ENCODE data around the gene PDE1A.

The PDE1A gene

GRCh38 chr2:182355815-182356214 lies 71.0 kb downstream of the PDE1A start:
- Histone ChIP-seq H3K4me3 (ENCODE audit: low read depth, low read length) (no peak overlapping the region), H3K36me3 (ENCODE audit: control insufficient read depth, insufficient read depth, low read length) (no peaks in the 10 kb centered on the region), H3K9ac (ENCODE audit: low read depth, low read length) (no peak overlapping the region), H3K4me1 (ENCODE audit: control insufficient read depth, insufficient read depth, low read length) (no peaks in the 10 kb centered on the region), H3K27me3 (ENCODE audit: control insufficient read depth, insufficient read depth, low read length) (no peaks in the 10 kb centered on the region), H3K9me3 (ENCODE audit: control insufficient read depth, insufficient read depth, low read length) (no peaks in the 10 kb centered on the region)

- no peak overlapping the region for H3K4me3 ChIP-seq (ENCODE audit: low read depth, low read length)
- no peak overlapping the region for H3K9ac ChIP-seq (ENCODE audit: low read depth, low read length)
- no peaks in the 10 kb centered on the region for H3K9me3 ChIP-seq (ENCODE audit: control insufficient read depth, insufficient read depth, low read length)
- H3K27me3 ChIP-seq (ENCODE audit: control insufficient read depth, insufficient read depth, low read length): no peaks in the 10 kb centered on the region
- no peaks in the 10 kb centered on the region for H3K36me3 ChIP-seq (ENCODE audit: control insufficient read depth, insufficient read depth, low read length)
- H3K4me1 ChIP-seq (ENCODE audit: control insufficient read depth, insufficient read depth, low read length): no peaks in the 10 kb centered on the region
Measured at GRCh38 chr2:182351427-182351826, 75.4 kb downstream of the PDE1A start.

DNA sequence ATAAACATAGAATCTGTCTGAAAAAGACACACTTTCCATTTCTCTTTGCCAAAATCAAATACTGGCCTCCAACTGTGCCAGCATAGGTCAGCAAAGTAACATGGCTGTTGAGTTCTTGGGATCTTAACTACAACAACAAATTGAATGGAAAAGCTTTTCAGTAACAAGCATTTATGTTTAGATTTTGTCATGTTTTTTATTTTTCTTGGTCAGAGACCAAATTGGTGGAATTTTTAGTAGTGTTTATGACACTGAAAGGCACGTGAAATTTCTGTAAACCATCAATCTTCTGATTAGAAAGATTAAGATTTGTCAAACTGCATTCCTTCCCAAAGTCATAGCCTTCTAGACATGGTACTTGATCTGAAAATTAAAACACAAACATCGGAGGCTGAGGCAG lies 77.6 kb downstream of the PDE1A start:
- no peaks in the 10 kb centered on the region for H3K9me3 ChIP-seq (ENCODE audit: control insufficient read depth, insufficient read depth, low read length)
- H3K9ac ChIP-seq (ENCODE audit: low read depth, low read length): no peak overlapping the region
- no peaks in the 10 kb centered on the region for H3K27me3 ChIP-seq (ENCODE audit: control insufficient read depth, insufficient read depth, low read length)

GRCh38 chr2:182345384-182345783 lies 81.5 kb downstream of the PDE1A start:
- Histone ChIP-seq H3K9ac (ENCODE audit: low read depth, low read length) (no peak overlapping the region), H3K36me3 (ENCODE audit: control insufficient read depth, insufficient read depth, low read length) (no peaks in the 10 kb centered on the region), H3K27me3 (ENCODE audit: control insufficient read depth, insufficient read depth, low read length) (no peaks in the 10 kb centered on the region), H3K9me3 (ENCODE audit: control insufficient read depth, insufficient read depth, low read length) (no peaks in the 10 kb centered on the region), H3K4me3 (ENCODE audit: low read depth, low read length) (no peak overlapping the region), H3K4me1 (ENCODE audit: control insufficient read depth, insufficient read depth, low read length) (no peaks in the 10 kb centered on the region)

More for the DNA sequence above, 77.6 kb downstream of the PDE1A start:
- Histone ChIP-seq H3K4me3 (ENCODE audit: low read depth, low read length) (no peak overlapping the region), H3K36me3 (ENCODE audit: control insufficient read depth, insufficient read depth, low read length) (no peaks in the 10 kb centered on the region), H3K4me1 (ENCODE audit: control insufficient read depth, insufficient read depth, low read length) (no peaks in the 10 kb centered on the region)

GRCh38 chr2:182330451-182331305 lies 96.2 kb downstream of the PDE1A start:
- Histone ChIP-seq H3K4me3 (ENCODE audit: low read depth, low read length) (no peak overlapping the region), H3K9ac (ENCODE audit: low read depth, low read length) (no peak overlapping the region), H3K9me3 (ENCODE audit: control insufficient read depth, insufficient read depth, low read length) (no peaks in the 10 kb centered on the region), H3K4me1 (ENCODE audit: control insufficient read depth, insufficient read depth, low read length) (no peaks in the 10 kb centered on the region), H3K36me3 (ENCODE audit: control insufficient read depth, insufficient read depth, low read length) (no peaks in the 10 kb centered on the region), H3K27me3 (ENCODE audit: control insufficient read depth, insufficient read depth, low read length) (no peaks in the 10 kb centered on the region)

DNA sequence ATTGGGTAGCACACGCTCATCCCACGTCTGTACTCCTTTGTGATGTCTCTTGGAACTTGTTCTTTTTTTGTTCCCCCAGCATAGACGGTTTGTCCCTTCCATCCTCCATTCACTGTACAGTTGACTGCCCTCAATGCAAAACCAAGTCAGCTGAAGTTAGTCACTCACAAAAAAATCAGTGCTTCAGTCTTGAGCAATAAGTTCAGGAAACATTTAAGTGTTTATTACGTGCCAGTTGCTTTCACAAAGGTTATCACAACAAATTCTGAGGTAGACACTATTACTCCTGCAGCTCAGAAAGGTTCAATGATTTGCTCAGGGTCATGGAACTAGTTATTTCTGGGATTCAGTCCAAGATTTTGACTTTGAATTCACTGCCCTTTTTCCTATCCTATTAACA lies 102.2 kb downstream of the PDE1A start:
- Histone ChIP-seq H3K36me3 (ENCODE audit: control insufficient read depth, insufficient read depth, low read length) (no peaks in the 10 kb centered on the region), H3K27me3 (ENCODE audit: control insufficient read depth, insufficient read depth, low read length) (no peaks in the 10 kb centered on the region), H3K9ac (ENCODE audit: low read depth, low read length) (no peak overlapping the region), H3K4me1 (ENCODE audit: control insufficient read depth, insufficient read depth, low read length) (no peaks in the 10 kb centered on the region), H3K9me3 (ENCODE audit: control insufficient read depth, insufficient read depth, low read length) (no peaks in the 10 kb centered on the region), H3K4me3 (ENCODE audit: low read depth, low read length) (no peak overlapping the region)

- H3K9me3 ChIP-seq (ENCODE audit: control insufficient read depth, insufficient read depth, low read length): no peaks in the 10 kb centered on the region
- H3K9ac ChIP-seq (ENCODE audit: low read depth, low read length): no peak overlapping the region
- no peaks in the 10 kb centered on the region for H3K27me3 ChIP-seq (ENCODE audit: control insufficient read depth, insufficient read depth, low read length)
- no peaks in the 10 kb centered on the region for H3K36me3 ChIP-seq (ENCODE audit: control insufficient read depth, insufficient read depth, low read length)
- no peak overlapping the region for H3K4me3 ChIP-seq (ENCODE audit: low read depth, low read length)
- H3K4me1 ChIP-seq (ENCODE audit: control insufficient read depth, insufficient read depth, low read length): no peaks in the 10 kb centered on the region
Measured at GRCh38 chr2:182321096-182321495, 105.7 kb downstream of the PDE1A start.

DNA sequence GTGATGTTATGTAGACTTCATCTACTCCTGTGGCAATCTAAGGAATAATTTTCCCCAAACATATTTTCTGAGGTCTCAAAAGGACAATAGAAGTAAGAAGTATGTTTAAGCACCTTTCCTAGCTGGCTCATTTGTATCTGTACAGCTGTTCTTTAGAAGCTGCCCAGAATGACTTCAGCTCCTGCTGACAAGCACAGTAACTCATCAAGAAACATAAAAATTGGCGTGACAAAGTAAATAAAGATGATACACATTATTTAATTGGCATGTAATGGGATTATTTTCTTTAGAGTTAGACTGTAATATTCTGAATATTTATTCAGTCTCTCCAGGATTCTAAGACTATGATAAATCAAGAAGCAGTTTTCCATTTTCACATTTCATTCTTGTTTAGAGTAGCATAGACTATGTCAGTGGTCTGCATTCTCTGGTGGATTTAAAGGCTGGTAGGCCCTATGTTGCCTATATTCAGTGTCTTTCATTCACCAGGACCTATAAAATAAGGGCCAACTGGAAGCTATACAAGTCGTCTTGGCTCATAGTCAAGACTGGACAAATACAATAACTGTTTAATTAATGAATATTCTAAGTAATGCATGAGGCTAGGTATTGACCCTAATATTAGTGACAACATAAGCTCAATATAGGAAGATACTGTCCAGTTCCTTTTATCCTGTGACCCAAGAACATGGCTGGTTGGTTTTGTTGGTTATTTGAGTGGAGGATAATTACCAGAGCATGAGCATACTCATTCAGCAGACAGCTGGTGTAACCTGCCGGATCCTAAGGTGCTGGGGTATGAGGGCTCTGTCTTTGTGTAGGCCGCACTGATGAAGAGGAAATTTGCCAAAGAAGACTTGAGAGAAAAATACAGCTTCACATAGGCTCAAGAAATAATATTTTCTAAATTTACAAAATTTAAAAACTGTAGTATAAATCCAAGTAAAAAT lies 107.0 kb downstream of the PDE1A start:
- Histone ChIP-seq H3K27me3 (ENCODE audit: control insufficient read depth, insufficient read depth, low read length) (no peaks in the 10 kb centered on the region), H3K9ac (ENCODE audit: low read depth, low read length) (no peak overlapping the region), H3K36me3 (ENCODE audit: control insufficient read depth, insufficient read depth, low read length) (no peaks in the 10 kb centered on the region), H3K9me3 (ENCODE audit: control insufficient read depth, insufficient read depth, low read length) (no peaks in the 10 kb centered on the region), H3K4me1 (ENCODE audit: control insufficient read depth, insufficient read depth, low read length) (no peaks in the 10 kb centered on the region), H3K4me3 (ENCODE audit: low read depth, low read length) (no peak overlapping the region)

- H3K36me3 ChIP-seq (ENCODE audit: control insufficient read depth, insufficient read depth, low read length): no peaks in the 10 kb centered on the region
- H3K9ac ChIP-seq (ENCODE audit: low read depth, low read length): no peak overlapping the region
- H3K9me3 ChIP-seq (ENCODE audit: control insufficient read depth, insufficient read depth, low read length): no peaks in the 10 kb centered on the region
- no peaks in the 10 kb centered on the region for H3K27me3 ChIP-seq (ENCODE audit: control insufficient read depth, insufficient read depth, low read length)
- no peaks in the 10 kb centered on the region for H3K4me1 ChIP-seq (ENCODE audit: control insufficient read depth, insufficient read depth, low read length)
- no peak overlapping the region for H3K4me3 ChIP-seq (ENCODE audit: low read depth, low read length)
Measured at GRCh38 chr2:182318466-182319220, 108.2 kb downstream of the PDE1A start.

GRCh38 chr2:182316950-182317349 lies 109.9 kb downstream of the PDE1A start:
- Histone ChIP-seq H3K4me3 (ENCODE audit: low read depth, low read length) (no peak overlapping the region), H3K27me3 (ENCODE audit: control insufficient read depth, insufficient read depth, low read length) (no peaks in the 10 kb centered on the region), H3K9ac (ENCODE audit: low read depth, low read length) (no peak overlapping the region), H3K4me1 (ENCODE audit: control insufficient read depth, insufficient read depth, low read length) (no peaks in the 10 kb centered on the region), H3K9me3 (ENCODE audit: control insufficient read depth, insufficient read depth, low read length) (no peaks in the 10 kb centered on the region), H3K36me3 (ENCODE audit: control insufficient read depth, insufficient read depth, low read length) (no peaks in the 10 kb centered on the region)

DNA sequence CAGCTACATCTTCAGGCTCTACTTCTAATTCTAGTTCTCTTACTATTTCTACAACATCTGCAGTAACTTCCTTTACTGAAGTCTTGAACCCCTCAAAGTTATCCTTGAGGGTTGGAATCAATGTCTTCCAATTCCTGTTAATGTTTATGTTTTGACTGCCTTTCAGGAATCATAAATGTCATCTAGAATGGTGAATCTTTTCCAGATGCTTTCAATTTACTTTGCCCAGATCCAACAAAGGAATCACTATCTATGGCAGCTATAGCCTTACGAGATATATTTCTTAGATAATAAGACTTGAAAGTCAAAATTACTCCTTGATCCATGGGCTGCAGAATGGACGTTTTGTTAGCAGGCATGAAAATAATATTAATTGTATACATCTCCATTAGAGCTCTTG lies 123.9 kb downstream of the PDE1A start:
- no peaks in the 10 kb centered on the region for H3K27me3 ChIP-seq (ENCODE audit: control insufficient read depth, insufficient read depth, low read length)
- H3K9ac ChIP-seq (ENCODE audit: low read depth, low read length): no peak overlapping the region
- H3K4me3 ChIP-seq (ENCODE audit: low read depth, low read length): no peak overlapping the region
- no peaks in the 10 kb centered on the region for H3K4me1 ChIP-seq (ENCODE audit: control insufficient read depth, insufficient read depth, low read length)
- no peaks in the 10 kb centered on the region for H3K9me3 ChIP-seq (ENCODE audit: control insufficient read depth, insufficient read depth, low read length)
- no peaks in the 10 kb centered on the region for H3K36me3 ChIP-seq (ENCODE audit: control insufficient read depth, insufficient read depth, low read length)
